IPS DF 4.7 (cell line): Measurements from ENCODE around the gene ZNF778.

Experiments used
- DNase-seq: peaks from one replicate; pipeline ENCODE4 v3.0.0-alpha.2; 2013; ENCODE audit warnings: low spot score; ENCODE audit errors: extremely low read depth

ZNF778 gene

DNA sequence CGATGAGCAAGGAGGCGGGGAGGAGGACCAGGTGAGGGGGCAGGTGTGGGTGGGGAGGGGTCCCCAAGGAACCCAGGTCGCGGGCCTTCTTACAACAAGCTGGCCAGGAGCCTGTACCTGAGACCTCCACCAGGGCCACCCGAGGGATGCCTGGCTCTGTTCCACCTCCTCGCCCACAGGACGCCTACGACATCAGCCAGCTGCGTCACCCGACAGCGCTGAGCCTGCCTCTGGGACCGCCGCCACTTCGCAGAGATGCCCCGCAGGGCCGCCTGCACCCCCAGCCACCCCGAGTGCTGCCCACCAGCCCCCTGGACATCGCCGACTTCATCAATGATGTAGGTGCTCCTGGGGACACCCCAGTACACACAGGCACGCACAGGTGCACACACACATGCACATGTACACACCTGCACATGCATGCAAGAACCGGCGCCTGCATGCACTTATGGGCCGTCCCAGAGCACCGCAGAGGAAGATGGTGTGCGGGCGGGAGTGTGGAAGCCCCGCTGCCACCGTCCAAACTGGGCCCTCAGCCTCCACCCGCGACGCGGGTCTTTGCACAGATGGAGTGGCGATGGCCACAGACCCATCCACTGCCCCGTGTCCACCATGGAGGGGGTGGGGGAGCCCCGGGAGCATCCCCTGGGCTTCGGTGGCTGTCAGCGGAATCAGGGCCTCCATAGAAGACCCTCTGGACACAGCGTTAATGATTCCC lies 23.8 kb upstream of the ZNF778 start:
- DNase-seq: no peak

- DNase-seq: no peak
Observed at GRCh38 chr16:89194340-89195311, 22.9 kb upstream of the ZNF778 start.

DNA sequence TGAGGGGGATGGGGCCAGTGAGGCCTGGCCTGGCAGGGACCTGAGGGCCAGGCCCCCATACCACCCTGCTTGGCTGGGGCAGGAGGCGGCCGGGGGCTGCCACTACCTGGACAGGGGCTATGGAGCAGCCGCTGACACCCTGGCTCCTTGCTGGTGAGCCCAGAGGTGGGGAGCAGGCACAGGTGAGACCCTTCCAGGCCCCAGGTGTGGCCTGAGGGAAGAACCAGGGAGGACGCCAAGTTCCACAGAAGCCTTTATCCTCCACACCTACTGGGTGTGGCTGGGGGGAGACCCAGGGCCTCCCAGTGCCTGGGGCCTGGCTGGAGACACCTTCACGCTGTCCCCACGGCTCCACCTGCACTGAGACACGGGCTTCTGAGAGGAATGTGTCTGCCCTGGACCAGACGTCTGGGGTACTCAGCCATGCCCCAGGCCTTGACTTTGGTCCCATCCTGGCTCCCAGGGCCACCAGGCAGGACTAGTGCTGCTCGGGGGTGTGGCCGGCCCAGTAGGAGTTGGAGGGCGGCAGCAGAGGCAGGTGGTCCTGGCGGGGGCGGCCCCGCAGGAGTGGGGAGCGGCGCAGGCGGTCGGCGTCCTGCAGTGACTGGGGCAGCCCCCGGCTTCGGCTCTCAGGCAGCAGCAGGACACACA lies 21.9 kb upstream of the ZNF778 start:
- DNase-seq: no peak

DNA sequence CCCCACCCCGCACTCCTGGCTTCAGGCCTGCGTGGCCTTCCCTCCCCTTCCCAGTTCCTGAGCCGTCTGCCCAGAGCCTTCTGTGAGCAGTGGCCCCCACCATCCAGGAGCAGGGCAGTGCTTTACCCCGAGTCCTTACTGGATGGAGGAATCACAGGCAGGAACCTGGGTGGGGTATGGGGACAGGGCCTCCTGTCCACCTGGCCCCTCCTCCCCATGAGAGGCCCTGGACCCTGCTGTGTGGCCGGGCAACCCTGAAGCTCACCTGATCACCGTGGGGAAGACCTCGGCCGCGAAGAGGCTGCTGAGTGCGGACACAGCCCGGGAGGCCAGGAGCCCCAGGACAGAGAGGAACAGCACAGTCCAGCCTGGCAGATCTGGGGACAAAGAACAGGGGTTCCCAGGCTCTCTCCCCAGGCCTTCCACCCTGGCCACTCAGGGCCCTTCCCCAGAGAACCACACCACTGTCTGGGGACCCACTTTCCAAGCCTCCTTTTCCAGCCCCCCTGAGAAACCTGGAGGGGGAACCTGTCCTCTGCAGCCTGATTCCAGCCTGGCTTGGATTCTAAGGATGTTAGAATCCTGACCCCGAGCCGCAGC lies 20.4 kb upstream of the ZNF778 start:
- DNase-seq: no peak

DNA sequence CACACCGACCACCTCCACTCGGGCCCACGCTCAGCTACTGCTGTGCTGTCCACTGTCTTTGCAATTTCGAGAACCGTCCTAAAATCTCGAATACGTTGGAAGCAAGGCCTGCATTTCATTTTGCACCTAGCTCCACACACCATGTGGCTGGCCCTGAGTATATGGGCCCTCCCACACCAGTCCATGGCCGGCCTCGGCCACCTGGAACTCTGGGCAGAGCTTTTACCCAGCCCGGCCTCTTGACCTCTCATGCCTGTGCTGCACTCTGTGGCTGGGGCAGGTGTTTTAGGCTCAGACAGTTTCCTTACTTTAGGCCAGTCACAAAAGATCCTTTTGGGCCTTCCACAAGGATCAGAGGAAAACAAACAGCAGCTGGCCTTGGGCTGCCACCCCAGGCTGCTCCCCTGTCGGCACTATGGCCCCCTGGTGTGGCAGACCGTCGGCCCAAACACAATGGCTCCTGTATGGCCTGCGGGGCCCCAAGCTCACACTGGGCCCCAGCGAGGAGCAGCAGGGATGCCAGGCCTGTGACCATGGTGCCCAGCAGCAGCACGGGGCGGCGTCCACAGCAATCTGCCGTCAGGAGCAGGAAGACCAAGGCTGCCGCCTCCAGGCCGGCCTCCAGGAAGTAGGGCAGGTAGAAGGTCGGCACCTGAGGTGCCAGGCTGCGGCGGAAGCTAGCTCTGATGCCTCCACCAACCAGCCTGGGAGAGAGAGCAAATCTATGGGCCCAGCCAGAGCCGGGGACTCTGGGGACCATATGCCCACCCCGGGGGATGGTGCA lies 19.7 kb upstream of the ZNF778 start:
- DNase-seq: no peak

- DNase-seq: no peak
Observed at GRCh38 chr16:89198417-89199240, 18.9 kb upstream of the ZNF778 start.

- no peak for DNase-seq
Observed at GRCh38 chr16:89199241-89200123, 18.0 kb upstream of the ZNF778 start.

DNA sequence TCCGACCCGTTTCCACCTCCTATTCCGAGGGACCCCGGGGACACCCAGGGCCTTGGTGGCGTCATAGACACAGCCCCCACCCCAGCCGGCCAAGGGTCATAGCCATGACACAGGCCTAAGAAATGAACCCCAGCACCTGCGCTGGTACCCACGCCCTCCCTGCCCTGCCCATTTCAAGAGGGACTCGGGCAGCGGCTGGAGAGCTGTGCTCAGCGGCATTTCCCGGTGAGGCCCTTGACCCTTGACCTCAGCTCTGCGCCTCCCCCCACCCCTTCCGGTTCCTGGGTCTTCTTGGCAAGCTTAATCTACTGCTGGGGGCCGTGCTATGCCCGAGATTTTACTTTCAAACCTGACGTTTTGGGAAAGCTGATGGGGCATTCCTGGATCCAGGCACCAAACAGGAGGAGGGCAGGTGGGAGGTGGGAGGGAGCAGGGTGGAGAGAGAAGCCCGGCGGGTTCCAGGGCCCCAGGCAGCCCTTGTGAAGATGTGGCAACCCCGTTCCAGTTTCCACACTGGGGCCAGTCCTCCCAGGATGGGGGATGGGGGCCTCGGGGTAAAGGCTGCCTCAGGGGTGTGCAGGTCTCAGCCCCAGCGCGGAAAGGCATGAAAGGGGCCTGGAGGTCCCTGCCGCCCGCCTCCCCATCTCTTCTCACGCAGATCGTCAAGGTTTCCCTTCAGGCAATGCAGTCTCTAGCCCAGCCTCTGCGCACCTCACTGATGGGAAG lies 17.2 kb upstream of the ZNF778 start, which contains the start of gene SLC22A31:
TSS of gene SLC22A31 (minus strand) at position 414 of the 726 bp plus-strand sequence. CDS start at position 378, 36 bp downstream.
- DNase-seq: no peak

DNA sequence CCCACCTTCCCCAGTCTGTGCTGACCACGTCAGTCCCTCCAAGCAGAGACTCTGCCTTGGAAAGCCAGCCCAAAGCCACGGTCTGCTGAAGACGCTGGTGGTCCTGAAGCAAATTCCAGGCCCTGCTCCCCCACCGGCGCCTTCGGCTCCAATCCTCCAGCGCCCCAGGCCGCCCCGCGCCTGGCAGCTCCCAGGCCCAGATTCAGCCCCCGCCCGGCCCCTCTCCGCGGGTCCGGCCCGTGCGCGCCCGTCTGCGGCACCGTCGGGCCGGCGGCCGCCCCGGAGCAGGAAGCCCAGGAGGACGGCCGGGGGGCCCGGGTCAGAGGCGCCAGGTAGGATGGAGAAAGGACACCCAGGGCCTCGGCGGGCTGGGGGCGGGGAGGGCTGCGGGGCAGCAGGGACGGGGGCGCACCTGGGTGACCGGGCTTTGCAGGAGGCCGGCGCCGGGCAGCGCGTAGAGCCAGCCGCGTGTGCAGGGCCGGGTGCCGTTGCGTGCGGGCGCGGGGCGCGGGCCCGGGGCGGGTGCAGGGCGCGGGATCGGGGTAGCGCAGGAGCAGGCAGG lies 16.6 kb upstream of the ZNF778 start:
- no peak for DNase-seq

DNA sequence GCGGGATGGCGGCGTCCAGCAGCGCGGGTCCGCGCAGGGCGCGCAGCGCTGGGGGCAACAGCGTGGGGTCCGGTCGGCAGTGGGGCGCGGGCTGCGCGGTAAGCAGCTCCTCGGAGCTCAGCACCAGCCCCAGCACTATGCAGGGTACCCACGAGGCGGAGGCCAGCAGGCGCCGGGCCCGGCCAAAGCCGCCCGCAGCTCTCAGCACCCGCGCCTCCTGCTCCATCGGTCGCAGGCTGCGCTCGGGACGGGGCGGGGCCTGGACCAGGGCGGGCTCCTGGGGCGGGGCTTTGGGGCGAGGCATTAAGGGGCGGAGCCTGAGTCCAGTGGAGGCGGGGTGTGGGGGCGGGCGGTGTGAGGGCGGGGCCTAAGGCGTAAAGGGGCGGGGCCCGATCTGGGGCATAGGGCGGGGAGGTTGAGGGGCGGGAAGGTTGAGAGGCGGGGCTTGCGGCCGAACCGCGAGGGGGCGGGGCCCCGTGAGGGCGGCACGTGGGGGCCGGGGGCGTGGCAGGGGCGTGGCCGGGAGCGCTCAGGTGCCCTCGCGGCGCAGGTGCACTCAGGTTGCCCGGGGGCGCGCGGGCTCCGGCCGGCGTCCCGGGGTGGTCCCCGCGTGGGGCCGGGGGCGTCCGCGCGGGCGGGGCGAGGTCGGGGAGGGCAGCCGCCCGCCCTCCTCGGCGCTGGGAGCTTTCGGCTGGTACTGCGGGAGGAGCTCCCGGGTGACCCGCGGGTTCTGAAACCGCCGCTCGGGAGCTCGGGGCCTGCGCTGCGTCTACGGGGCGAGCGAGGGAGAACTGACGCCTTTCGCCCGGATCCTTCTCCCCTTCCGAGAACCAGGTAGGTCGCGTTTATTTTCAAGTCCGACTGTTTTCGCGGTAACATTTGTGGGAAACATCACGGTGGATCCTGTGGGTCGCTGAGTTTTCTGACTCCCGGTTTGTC lies 15.8 kb upstream of the ZNF778 start:
- no peak for DNase-seq

DNA sequence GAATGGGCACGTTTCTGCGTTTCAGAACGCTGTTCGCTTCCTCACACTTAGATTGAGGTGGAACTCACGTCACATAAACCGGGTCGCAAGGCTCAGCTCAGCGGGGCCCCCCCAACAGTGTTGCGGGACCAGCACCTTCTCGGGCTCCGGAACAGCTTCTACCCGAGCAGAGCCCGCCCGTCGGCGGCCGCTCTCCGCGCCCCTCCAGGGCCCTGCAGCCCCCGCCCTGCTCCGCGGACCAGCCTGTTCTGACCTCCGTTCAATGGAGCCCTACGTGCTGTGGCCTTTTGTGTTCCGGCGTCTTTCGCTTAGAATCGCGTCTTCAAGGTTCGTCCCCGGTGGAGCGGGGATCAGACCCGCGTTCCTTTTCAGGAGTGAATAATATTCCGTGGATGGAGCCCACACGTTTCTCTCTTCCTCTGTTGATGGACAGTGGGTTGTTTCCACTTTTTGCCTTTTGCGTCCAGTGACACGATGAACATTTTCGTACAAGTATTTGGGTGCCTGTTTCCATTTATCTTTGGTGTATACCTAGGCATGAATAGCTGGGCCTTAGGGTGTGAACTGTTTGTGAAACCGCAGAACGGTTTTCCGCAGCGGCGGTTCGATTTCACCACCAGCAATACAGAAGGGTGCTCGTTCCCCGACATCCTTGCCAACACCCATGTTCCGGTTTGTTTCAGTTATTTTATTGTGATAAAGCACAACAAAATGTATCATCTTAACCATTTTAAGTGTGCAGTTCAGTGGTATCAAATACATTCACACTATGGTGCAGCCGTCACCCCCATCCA lies 14.9 kb upstream of the ZNF778 start:
- DNase-seq: no peak

- DNase-seq: no peak
Observed at GRCh38 chr16:89207993-89208392, 9.5 kb upstream of the ZNF778 start.

DNA sequence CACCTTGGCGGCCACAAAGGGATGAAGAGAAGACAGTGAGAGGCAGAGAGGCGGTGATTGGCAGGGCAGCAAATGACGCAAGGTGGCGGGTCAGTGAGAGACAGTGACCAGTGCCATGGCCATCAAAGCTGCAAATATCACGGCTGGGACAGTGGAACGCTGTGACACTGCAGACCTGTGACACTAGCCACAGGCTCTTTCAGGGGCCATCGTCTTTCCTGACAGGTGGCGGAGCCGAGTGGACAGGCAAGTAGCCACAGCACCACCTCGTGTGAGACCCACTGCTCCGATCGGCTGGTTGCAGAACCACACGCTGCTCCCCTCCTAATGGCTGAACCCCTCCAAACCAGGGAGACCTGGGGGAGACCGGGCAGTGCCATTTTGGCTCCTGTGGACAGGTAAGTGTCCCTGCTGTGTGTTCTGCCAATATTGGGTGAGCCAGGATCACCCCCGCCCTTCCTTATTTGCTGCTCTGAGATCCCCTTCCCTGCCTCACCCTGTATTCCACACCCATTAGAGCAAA lies 7.9 kb upstream of the ZNF778 start:
- DNase-seq: no peak

DNA sequence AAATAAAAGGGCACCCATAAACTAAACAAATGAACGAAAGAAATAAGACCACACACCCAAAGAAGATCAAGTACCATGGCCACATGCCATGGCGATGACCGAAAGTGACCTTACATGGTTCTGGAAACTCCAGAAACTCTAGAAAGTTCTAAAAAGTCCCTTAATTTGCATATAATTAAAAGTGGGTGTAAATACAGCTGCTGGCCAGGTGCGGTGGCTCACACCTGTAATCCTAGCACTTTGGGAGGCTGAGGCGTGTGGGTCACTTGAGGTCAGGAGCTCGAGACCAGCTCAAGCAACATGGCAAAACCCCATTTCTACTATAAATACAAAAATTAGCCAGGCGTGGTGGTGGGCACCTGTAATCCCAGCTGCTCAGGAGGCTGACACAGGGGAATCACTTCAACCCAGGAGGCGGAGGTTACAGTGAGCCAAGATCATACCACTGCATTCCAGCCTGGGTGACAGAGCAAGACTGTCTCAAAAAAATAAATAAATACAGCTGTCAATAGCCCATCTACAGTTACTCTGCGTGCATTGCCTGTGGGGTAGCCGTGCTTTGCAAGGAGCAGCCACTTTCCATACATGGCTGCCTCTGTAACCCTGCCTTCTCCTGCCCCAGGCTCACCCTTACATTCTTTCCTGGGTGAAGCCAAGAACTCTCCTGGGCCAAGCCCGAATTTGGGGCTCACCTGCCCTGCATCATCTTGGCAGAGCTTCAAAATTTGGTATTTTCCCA lies 7.2 kb upstream of the ZNF778 start:
- no peak for DNase-seq
